Measurements from ENCODE around the gene FAAP20.
A peak's percentile ranks its signal among the peaks of the same experiment; 100 is the strongest.

Gene FAAP20

GRCh38 chr1:2202843-2203601 lies 8.4 kb upstream of the FAAP20 start:
- Histone ChIP-seq H3K27me3 (ENCODE audit: insufficient read depth, insufficient read length) (peaks cover 10% of the 10 kb centered on the region), H3K4me3 (ENCODE audit: insufficient read length, low read depth) (no peak overlapping the region), H3K9me3 (ENCODE audit: insufficient read depth, low read length) (no peaks in the 10 kb centered on the region), H3K4me1 (ENCODE audit: insufficient read depth, insufficient read length) (peaks cover 32% of the 10 kb centered on the region), H3K36me3 (ENCODE audit: insufficient read depth, insufficient read length, low read length) (no peaks in the 10 kb centered on the region), H3K9ac (ENCODE audit: insufficient read length, low read depth) (no peak overlapping the region)
- no peak for TF ChIP-seq YY1 (IDR thresholded peaks at IDR 0.05; ENCODE audit: insufficient read depth, insufficient read length)
- no peak for TF ChIP-seq ZNF274 (IDR thresholded peaks at IDR 0.05; ENCODE audit: low read depth, low read length)
- TF ChIP-seq SUZ12 (IDR thresholded peaks at IDR 0.05; ENCODE audit: extremely low read depth, insufficient read depth, insufficient read length) = no peak
- DNase-seq (ENCODE audit: low read depth, low spot score) = no peak

GRCh38 chr1:2202008-2202575 lies 7.5 kb upstream of the FAAP20 start:
- no peak overlapping the region for H3K4me3 ChIP-seq (ENCODE audit: insufficient read length, low read depth)
- no peak for TF ChIP-seq ZNF274 (IDR thresholded peaks at IDR 0.05; ENCODE audit: low read depth, low read length)
- no peak for TF ChIP-seq YY1 (IDR thresholded peaks at IDR 0.05; ENCODE audit: insufficient read depth, insufficient read length)
- TF ChIP-seq SUZ12 (IDR thresholded peaks at IDR 0.05; ENCODE audit: extremely low read depth, insufficient read depth, insufficient read length) = no peak

DNA sequence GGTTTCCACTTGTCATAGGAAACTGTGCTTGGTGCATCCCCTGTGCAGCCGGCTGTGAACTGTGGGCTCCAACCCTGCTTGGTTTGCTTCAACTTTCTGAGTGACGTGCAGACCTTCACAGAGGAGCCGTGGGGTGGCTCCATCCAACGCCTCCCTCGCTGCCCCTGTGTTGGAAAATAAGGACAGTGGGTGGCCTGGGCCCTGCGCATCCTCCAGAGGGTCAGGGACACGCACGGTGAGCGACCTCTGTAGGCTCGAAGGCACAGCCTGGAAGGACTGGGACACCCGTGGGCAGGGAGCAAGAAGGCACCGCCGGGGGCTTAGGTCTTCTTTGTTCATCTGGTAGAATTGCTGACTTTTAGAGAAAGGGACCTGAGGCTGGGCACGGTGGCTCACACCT lies 6.5 kb upstream of the FAAP20 start:
- H3K9ac ChIP-seq (ENCODE audit: insufficient read length, low read depth) = no peak overlapping the region
- H3K36me3 ChIP-seq (ENCODE audit: insufficient read depth, insufficient read length, low read length) = no peaks in the 10 kb centered on the region
- no peak overlapping the region for H3K4me3 ChIP-seq (ENCODE audit: insufficient read length, low read depth)
- TF ChIP-seq YY1 (IDR thresholded peaks at IDR 0.05; ENCODE audit: insufficient read depth, insufficient read length) (no peak), ZNF274 (IDR thresholded peaks at IDR 0.05; ENCODE audit: low read depth, low read length) (no peak), SUZ12 (IDR thresholded peaks at IDR 0.05; ENCODE audit: extremely low read depth, insufficient read depth, insufficient read length) (no peak)
- peaks cover 6% of the 10 kb centered on the region for H3K27me3 ChIP-seq (ENCODE audit: insufficient read depth, insufficient read length)
- H3K4me1 ChIP-seq (ENCODE audit: insufficient read depth, insufficient read length) = peaks cover 21% of the 10 kb centered on the region
- H3K9me3 ChIP-seq (ENCODE audit: insufficient read depth, low read length) = no peaks in the 10 kb centered on the region
- no peak for DNase-seq (ENCODE audit: low read depth, low spot score)

More at GRCh38 chr1:2202008-2202575, 7.5 kb upstream of the FAAP20 start:
- no peak overlapping the region for H3K9ac ChIP-seq (ENCODE audit: insufficient read length, low read depth)
- no peak for DNase-seq (ENCODE audit: low read depth, low spot score)
- H3K9me3 ChIP-seq (ENCODE audit: insufficient read depth, low read length) = no peaks in the 10 kb centered on the region
- peaks cover 25% of the 10 kb centered on the region for H3K4me1 ChIP-seq (ENCODE audit: insufficient read depth, insufficient read length)
- H3K36me3 ChIP-seq (ENCODE audit: insufficient read depth, insufficient read length, low read length) = no peaks in the 10 kb centered on the region
- H3K27me3 ChIP-seq (ENCODE audit: insufficient read depth, insufficient read length) = peaks cover 10% of the 10 kb centered on the region

GRCh38 chr1:2200308-2200943 lies 5.9 kb upstream of the FAAP20 start:
- no peak for DNase-seq (ENCODE audit: low read depth, low spot score)
- H3K27me3 ChIP-seq (ENCODE audit: insufficient read depth, insufficient read length) = peaks cover under 1% of the 10 kb centered on the region
- TF ChIP-seq SUZ12 (IDR thresholded peaks at IDR 0.05; ENCODE audit: extremely low read depth, insufficient read depth, insufficient read length) = no peak
- TF ChIP-seq YY1 (IDR thresholded peaks at IDR 0.05; ENCODE audit: insufficient read depth, insufficient read length) = no peak
- TF ChIP-seq ZNF274 (IDR thresholded peaks at IDR 0.05; ENCODE audit: low read depth, low read length) = no peak
- no peaks in the 10 kb centered on the region for H3K36me3 ChIP-seq (ENCODE audit: insufficient read depth, insufficient read length, low read length)
- H3K4me3 ChIP-seq (ENCODE audit: insufficient read length, low read depth) = no peak overlapping the region
- H3K4me1 ChIP-seq (ENCODE audit: insufficient read depth, insufficient read length) = peaks cover 22% of the 10 kb centered on the region
- H3K9ac ChIP-seq (ENCODE audit: insufficient read length, low read depth) = no peak overlapping the region
- no peaks in the 10 kb centered on the region for H3K9me3 ChIP-seq (ENCODE audit: insufficient read depth, low read length)

DNA sequence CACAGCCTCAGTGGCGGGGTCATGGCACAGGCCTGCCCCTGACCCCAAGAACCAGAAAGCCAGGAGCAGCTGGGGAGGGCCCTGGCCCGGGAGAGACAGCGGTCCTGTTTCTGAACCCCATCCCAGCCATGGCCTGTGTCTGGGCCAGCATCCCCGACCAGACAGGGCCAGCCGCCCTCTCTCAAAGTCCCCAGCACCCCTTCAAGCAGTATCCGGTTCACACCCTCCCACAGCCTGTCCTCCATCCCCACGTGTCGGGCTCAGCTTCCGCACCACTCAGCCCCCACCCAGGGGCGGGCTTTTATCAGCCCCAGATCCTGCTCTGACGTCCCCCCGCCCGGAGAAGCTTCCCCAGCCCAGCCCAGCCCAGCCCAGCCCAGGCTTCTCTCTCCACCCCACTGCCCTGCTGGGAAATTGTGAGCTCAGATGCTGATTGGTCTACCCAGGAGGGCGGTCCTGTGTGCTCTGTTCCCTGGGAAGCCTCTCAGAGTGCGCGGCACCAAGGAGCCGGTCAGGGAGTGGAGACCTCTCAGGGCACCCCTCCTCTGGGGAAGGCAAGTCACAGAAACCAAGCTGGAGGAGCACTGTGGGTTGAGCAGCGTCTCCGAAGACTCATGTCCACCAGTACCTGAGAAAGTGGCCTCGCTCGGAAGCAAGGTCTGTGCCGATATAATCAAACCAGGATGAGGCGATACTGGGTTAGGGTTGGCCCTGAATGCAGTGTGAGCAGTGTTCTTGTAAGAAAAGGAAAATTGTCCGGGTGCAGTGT lies 4.7 kb upstream of the FAAP20 start:
- peaks cover 22% of the 10 kb centered on the region for H3K4me1 ChIP-seq (ENCODE audit: insufficient read depth, insufficient read length)
- H3K9me3 ChIP-seq (ENCODE audit: insufficient read depth, low read length) = no peaks in the 10 kb centered on the region
- H3K36me3 ChIP-seq (ENCODE audit: insufficient read depth, insufficient read length, low read length) = no peaks in the 10 kb centered on the region
- TF ChIP-seq ZNF274 (IDR thresholded peaks at IDR 0.05; ENCODE audit: low read depth, low read length) (no peak), YY1 (IDR thresholded peaks at IDR 0.05; ENCODE audit: insufficient read depth, insufficient read length) (no peak), SUZ12 (IDR thresholded peaks at IDR 0.05; ENCODE audit: extremely low read depth, insufficient read depth, insufficient read length) (no peak)
- peak overlapping the region; percentile 60 for H3K4me3 ChIP-seq (ENCODE audit: insufficient read length, low read depth)
- DNase-seq (ENCODE audit: low read depth, low spot score) = no peak
- H3K27me3 ChIP-seq (ENCODE audit: insufficient read depth, insufficient read length) = no peaks in the 10 kb centered on the region
- H3K9ac ChIP-seq (ENCODE audit: insufficient read length, low read depth) = peak overlapping the region; percentile 76

DNA sequence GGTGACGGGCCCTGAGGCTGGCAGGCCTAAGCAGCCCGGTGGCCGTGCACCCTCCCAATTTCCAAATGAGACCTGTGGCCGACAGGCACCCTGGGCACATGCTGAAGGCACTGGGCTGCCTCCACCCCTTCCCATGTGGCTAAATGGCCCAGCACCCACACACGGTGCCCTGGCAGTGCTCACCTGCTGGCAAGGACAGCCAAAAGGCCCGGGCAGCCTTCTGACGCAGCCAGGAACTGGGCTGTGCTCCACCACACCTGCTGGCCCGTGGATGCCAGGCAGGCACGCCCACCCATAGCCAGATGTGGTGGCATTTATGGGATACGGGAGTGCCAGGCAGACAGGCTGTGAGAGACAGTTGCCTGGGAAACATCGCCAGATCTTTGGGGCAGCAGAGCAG lies 4.0 kb upstream of the FAAP20 start:
- Histone ChIP-seq H3K4me1 (ENCODE audit: insufficient read depth, insufficient read length) (peaks cover 19% of the 10 kb centered on the region), H3K4me3 (ENCODE audit: insufficient read length, low read depth) (no peak overlapping the region), H3K36me3 (ENCODE audit: insufficient read depth, insufficient read length, low read length) (no peaks in the 10 kb centered on the region), H3K9me3 (ENCODE audit: insufficient read depth, low read length) (no peaks in the 10 kb centered on the region), H3K9ac (ENCODE audit: insufficient read length, low read depth) (peak overlapping the region; percentile 72), H3K27me3 (ENCODE audit: insufficient read depth, insufficient read length) (no peaks in the 10 kb centered on the region)
- no peak for DNase-seq (ENCODE audit: low read depth, low spot score)
- no peak for TF ChIP-seq SUZ12 (IDR thresholded peaks at IDR 0.05; ENCODE audit: extremely low read depth, insufficient read depth, insufficient read length)
- TF ChIP-seq ZNF274 (IDR thresholded peaks at IDR 0.05; ENCODE audit: low read depth, low read length) = no peak
- TF ChIP-seq YY1 (IDR thresholded peaks at IDR 0.05; ENCODE audit: insufficient read depth, insufficient read length) = no peak
